KMS-11 (cell line): Measurements from ENCODE around the gene BHLHA9.

Source experiments
- H2AFZ ChIP-seq: fragments of 200-600 bp; sonication (generic); 2 replicates; pipeline ENCODE4 v1.6.1; 2016; ENCODE audit warnings: antibody characterized with exemption, mixed run types, low read depth
- H3K27ac ChIP-seq: fragments of 200-600 bp; sonication (generic); 2 replicates; pipeline ENCODE4 v1.6.1; 2016; ENCODE audit warnings: mild to moderate bottlenecking, mixed run types
- H3K27me3 ChIP-seq: fragments of 200-600 bp; sonication (generic); 2 replicates; pipeline ENCODE4 v1.6.1; 2017; ENCODE audit warnings: mild to moderate bottlenecking, low read depth, mixed run types, moderate library complexity; ENCODE audit not compliant: insufficient read depth
- H3K36me3 ChIP-seq: fragments of 200-600 bp; sonication (generic); 2 replicates; pipeline ENCODE4 v1.6.1; 2017; ENCODE audit warnings: mild to moderate bottlenecking, mixed run types; ENCODE audit not compliant: insufficient read depth
- H3K4me1 ChIP-seq: fragments of 200-600 bp; sonication (generic); 2 replicates; pipeline ENCODE4 v1.6.1; 2016; ENCODE audit warnings: mild to moderate bottlenecking, low read depth, mixed run types; ENCODE audit not compliant: poor library complexity, severe bottlenecking
- H3K4me2 ChIP-seq: fragments of 200-600 bp; sonication (generic); 2 replicates; pipeline ENCODE4 v1.7.0; 2016; ENCODE audit warnings: mild to moderate bottlenecking, mixed run types
- H3K4me3 ChIP-seq: fragments of 200-600 bp; sonication (generic); IDR thresholded peaks from 2 replicates; pipeline ENCODE4 v1.6.1; 2017; ENCODE audit warnings: low read depth, low read length, mixed read lengths; ENCODE audit not compliant: insufficient read depth
- H3K79me2 ChIP-seq: fragments of 200-600 bp; sonication (generic); 2 replicates; pipeline ENCODE4 v1.6.1; 2016; ENCODE audit warnings: low read depth, mixed run types; ENCODE audit not compliant: insufficient read depth
- H3K9ac ChIP-seq: fragments of 200-600 bp; sonication (generic); 2 replicates; pipeline ENCODE4 v1.6.1; 2016; ENCODE audit warnings: mild to moderate bottlenecking, mixed run types
- H4K20me1 ChIP-seq: fragments of 200-600 bp; sonication (generic); 2 replicates; pipeline ENCODE4 v1.6.1; 2016; ENCODE audit warnings: mild to moderate bottlenecking, mixed run types; ENCODE audit not compliant: insufficient read depth
- CTCF ChIP-seq: fragments of 200-600 bp; sonication (generic); conservative IDR thresholded peaks from 2 replicates; pipeline ENCODE4 v1.6.1; 2017; ENCODE audit warnings: low read depth, mild to moderate bottlenecking, antibody characterized with exemption, low read length, moderate library complexity, mixed read lengths

Gene BHLHA9

GRCh38 chr17:1232331-1232730, 37.9 kb upstream of the BHLHA9 start:
- Histone ChIP-seq H3K27me3 (peaks cover 32% of the 10 kb centered on the region; the same call in 1 of the 2 replicates), H4K20me1 (no peaks in the 10 kb centered on the region), H3K36me3 (no peaks in the 10 kb centered on the region), H3K4me2 (no peak overlapping the region), H3K27ac (no peak overlapping the region), H2AFZ (no peak overlapping the region), H3K79me2 (no peaks in the 10 kb centered on the region), H3K4me3 (no peak overlapping the region), H3K4me1 (no peaks in the 10 kb centered on the region), H3K9ac (no peak overlapping the region)
- no peak for TF ChIP-seq CTCF

GRCh38 chr17:1232786-1233185, 37.5 kb upstream of the BHLHA9 start:
- TF ChIP-seq CTCF = no peak
- no peak overlapping the region for H3K27ac ChIP-seq
- no peak overlapping the region for H3K4me3 ChIP-seq
- H2AFZ ChIP-seq = no peak overlapping the region
- H3K27me3 ChIP-seq = peaks cover 35% of the 10 kb centered on the region; the same call in 1 of the 2 replicates
- no peaks in the 10 kb centered on the region for H3K36me3 ChIP-seq
- no peak overlapping the region for H3K9ac ChIP-seq
- H3K79me2 ChIP-seq = no peaks in the 10 kb centered on the region
- H3K4me2 ChIP-seq = no peak overlapping the region
- no peaks in the 10 kb centered on the region for H4K20me1 ChIP-seq
- H3K4me1 ChIP-seq = no peaks in the 10 kb centered on the region

GRCh38 chr17:1234455-1234854, 35.8 kb upstream of the BHLHA9 start:
- H3K9ac ChIP-seq = no peak overlapping the region
- H3K4me1 ChIP-seq = no peaks in the 10 kb centered on the region
- no peak overlapping the region for H3K4me3 ChIP-seq
- H3K79me2 ChIP-seq = no peaks in the 10 kb centered on the region
- no peaks in the 10 kb centered on the region for H4K20me1 ChIP-seq
- peaks cover 46% of the 10 kb centered on the region for H3K27me3 ChIP-seq
- no peak for TF ChIP-seq CTCF
- no peaks in the 10 kb centered on the region for H3K36me3 ChIP-seq
- no peak overlapping the region for H2AFZ ChIP-seq
- no peak overlapping the region for H3K27ac ChIP-seq
- no peak overlapping the region for H3K4me2 ChIP-seq

- no peaks in the 10 kb centered on the region for H4K20me1 ChIP-seq
- H2AFZ ChIP-seq = no peak overlapping the region
- no peaks in the 10 kb centered on the region for H3K4me1 ChIP-seq
- no peaks in the 10 kb centered on the region for H3K36me3 ChIP-seq
- no peaks in the 10 kb centered on the region for H3K79me2 ChIP-seq
- no peak overlapping the region for H3K27ac ChIP-seq
- H3K4me2 ChIP-seq = no peak overlapping the region
- peaks cover 43% of the 10 kb centered on the region for H3K27me3 ChIP-seq
- H3K4me3 ChIP-seq = no peak overlapping the region
- H3K9ac ChIP-seq = no peak overlapping the region
- no peak for TF ChIP-seq CTCF
Observed at GRCh38 chr17:1237471-1237870, 32.8 kb upstream of the BHLHA9 start.
